ENCODE results near the gene RASA2.
"Not testable (repeated sequence)": the region's sequence is repeated elsewhere in the genome, so short reads cannot be mapped to it uniquely, and the experiment has no call there.

The RASA2 gene

GRCh38 chr3:141457624-141458236 is 29.1 kb upstream of the RASA2 start:
- DNase-seq = no peak

GRCh38 chr3:141459008-141459407 is 27.8 kb upstream of the RASA2 start:
- no peak for DNase-seq

GRCh38 chr3:141460097-141460704 is 26.6 kb upstream of the RASA2 start:
- DNase-seq = peak; percentile 74

GRCh38 chr3:141462176-141462859 is 24.5 kb upstream of the RASA2 start:
- DNase-seq = no peak

GRCh38 chr3:141465221-141465620 is 21.6 kb upstream of the RASA2 start:
- no peak for DNase-seq

- DNase-seq = no peak
Observed at GRCh38 chr3:141466633-141467169, 20.1 kb upstream of the RASA2 start.

- DNase-seq = no peak
Observed at GRCh38 chr3:141469720-141470119, 17.1 kb upstream of the RASA2 start.

GRCh38 chr3:141471160-141471559 is 15.7 kb upstream of the RASA2 start:
- no peak for DNase-seq

- no peak for DNase-seq
Observed at GRCh38 chr3:141476033-141476432, 10.8 kb upstream of the RASA2 start.

- DNase-seq = no peak
Observed at GRCh38 chr3:141477224-141477623, 9.6 kb upstream of the RASA2 start.

- no peak for DNase-seq
Observed at GRCh38 chr3:141478139-141478538, 8.7 kb upstream of the RASA2 start.

GRCh38 chr3:141478840-141479239 is 8.0 kb upstream of the RASA2 start:
- not testable (repeated sequence) for DNase-seq

GRCh38 chr3:141482245-141482922 is 4.4 kb upstream of the RASA2 start:
- no peak for DNase-seq

GRCh38 chr3:141484701-141485287 is 2.0 kb upstream of the RASA2 start:
- no peak for DNase-seq

GRCh38 chr3:141485641-141486495 is 959 bp upstream of the RASA2 start:
- no peak for DNase-seq

- no peak for DNase-seq
Observed at GRCh38 chr3:141486496-141486745, 406 bp upstream of the RASA2 start.

GRCh38 chr3:141487521-141488252 is 860 bp downstream of the RASA2 start:
- DNase-seq = peak; percentile 61

GRCh38 chr3:141489203-141489602 is 2.4 kb downstream of the RASA2 start:
- DNase-seq = no peak

GRCh38 chr3:141491081-141491480 is 4.3 kb downstream of the RASA2 start:
- DNase-seq = no peak

- no peak for DNase-seq
Observed at GRCh38 chr3:141491929-141492328, 5.1 kb downstream of the RASA2 start.

- DNase-seq = no peak
Observed at GRCh38 chr3:141493184-141493583, 6.4 kb downstream of the RASA2 start.

- not testable (repeated sequence) for DNase-seq
Observed at GRCh38 chr3:141497589-141497988, 10.8 kb downstream of the RASA2 start.

All from NCI-H1694 (cell line).